Hematopoietic multipotent progenitor cell (in vitro differentiated cells): ENCODE data around the gene AGBL4. TPM values are rescaled to one million over a fixed set of nuclear protein-coding genes. Genes with fewer than 3 reads are reported as not detected.

Experiments used
- DNase-seq, 3 donors: peaks; one replicate each; pipeline ENCODE4 v3.0.0-alpha.2; 2011 to 2015; ENCODE audit warnings: low read depth in 2 of 3, low spot score in 2 of 3
- total RNA-seq: library from RNA; depleted of rRNA; stranded (reverse); fragments of >200 nt; gene quantifications from one replicate; pipeline ENCODE4 v1.2.3, GENCODE V29; 2012

The AGBL4 gene
- total RNA-seq, 1 donor, result 0.54 TPM

DNA sequence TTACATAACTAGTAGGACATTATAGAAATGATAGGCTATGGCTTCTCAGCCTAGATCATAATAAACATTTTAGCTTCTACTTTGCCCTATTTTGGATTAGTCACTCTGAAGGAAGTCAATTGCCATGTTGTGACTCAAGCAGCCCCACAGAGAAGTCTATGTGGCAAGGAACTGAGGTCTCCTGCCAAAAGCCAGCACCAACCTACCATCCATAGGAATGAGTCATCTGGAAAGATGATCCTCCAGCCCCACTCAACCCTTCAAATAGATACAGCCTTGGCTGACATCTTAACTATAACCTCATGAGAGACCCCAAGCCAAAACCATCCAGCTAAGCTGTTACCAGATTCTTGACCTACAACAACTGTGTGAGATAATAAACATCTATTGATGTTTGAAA lies 1170.7 kb downstream of the AGBL4 start:
- no peak for DNase-seq

GRCh38 chr1:48851638-48852037 lies 1172.1 kb downstream of the AGBL4 start:
- DNase-seq, result no peak

DNA sequence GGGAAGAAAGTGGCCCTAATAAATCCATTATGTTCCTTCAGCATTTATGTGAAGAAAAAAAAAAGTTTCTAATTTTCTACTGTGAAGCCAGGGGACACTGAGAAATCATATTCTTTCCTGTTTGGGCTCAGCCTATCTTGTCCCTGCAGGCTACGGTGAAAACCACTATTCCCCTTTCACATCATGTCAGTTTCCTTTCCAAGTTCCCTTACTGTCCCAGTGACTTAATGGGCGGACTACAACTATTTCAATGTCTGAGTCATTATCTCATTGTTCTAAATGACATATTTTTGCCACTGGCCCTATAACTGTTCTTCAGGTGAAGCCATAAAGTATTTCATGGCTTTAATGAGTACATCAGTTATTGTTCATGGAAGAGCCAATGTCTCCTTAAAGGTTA lies 1175.7 kb downstream of the AGBL4 start:
- DNase-seq, result no peak

GRCh38 chr1:48846441-48846840 lies 1177.3 kb downstream of the AGBL4 start:
- no peak for DNase-seq

- DNase-seq, result no peak
Observed at GRCh38 chr1:48844187-48844586, 1179.6 kb downstream of the AGBL4 start.

DNA sequence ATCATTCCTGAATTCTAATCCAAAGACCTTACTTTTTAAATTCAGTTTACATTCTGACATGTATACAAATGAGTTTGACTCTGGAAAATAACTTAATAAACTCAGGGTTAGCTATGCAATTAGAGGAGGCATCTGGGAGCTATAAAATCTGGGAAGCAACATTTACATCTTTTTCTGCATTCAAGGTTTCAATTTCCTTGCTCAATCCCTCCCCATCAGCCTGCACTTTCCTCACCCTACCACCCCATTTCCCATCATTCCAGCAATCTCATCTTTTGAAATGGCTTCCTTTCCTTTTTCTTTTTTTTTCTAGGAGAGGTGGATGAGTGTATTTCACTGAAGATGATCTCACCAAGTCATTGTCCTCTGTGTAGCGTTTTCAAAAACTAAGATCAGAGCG lies 1181.8 kb downstream of the AGBL4 start:
- DNase-seq, result no peak

GRCh38 chr1:48841461-48841860 lies 1182.3 kb downstream of the AGBL4 start:
- no peak for DNase-seq

- DNase-seq, result no peak
Observed at GRCh38 chr1:48831120-48831978, 1192.4 kb downstream of the AGBL4 start.

- no peak for DNase-seq
Observed at GRCh38 chr1:48830715-48831114, 1193.0 kb downstream of the AGBL4 start.

DNA sequence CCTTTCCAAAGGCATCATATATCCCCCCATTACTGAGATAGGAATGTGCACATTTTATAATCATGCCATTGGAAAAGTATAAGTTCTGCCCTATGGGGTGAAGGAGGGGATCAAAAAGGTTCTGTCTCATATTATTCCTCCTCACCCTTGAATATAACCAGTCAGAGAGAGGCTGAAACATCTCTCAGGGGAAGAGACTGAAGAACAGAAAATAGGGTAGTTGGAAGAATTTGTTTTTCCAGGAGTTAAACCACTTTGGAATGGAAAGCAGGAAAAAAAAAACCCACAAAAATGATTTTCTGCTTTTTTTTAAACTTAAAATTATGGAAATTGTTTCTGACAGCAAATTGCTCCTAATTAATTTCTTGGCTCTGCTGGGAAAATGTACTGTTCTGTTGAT lies 1194.3 kb downstream of the AGBL4 start:
- DNase-seq, result no peak

- no peak for DNase-seq
Observed at GRCh38 chr1:48823168-48823567, 1200.6 kb downstream of the AGBL4 start.

- DNase-seq, result no peak
Observed at GRCh38 chr1:48820491-48820890, 1203.3 kb downstream of the AGBL4 start.

DNA sequence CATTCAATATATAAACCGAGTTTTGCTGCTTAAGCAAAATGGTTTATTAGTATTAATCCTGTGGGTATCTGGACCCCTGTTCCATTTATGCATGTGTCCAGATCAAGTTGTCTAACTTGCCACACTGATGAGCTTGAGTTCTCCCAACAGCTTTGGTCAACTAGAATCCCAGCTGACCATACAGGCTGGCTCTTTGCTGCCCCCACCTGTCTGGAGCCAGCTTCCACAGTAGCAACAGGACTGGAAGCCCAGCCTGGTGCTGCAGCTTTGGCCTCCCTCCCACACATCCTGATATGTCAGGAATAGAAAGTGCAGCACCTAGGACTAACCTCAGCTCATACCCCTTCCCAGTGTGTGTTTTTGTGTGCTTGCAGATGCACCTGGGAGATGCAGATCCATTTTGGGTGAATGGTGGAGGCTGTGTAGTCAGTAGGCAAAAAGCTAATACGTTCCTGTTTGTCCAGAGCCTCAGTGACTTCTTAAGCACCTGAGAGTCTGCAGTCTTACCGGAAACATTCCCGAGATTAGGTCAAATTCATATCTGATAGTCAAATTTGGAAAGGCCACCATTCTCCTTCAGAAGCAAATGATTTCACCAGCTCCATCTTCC lies 1206.1 kb downstream of the AGBL4 start:
- DNase-seq, result peak in 2 of 3 donors; percentile 38 to 63

- DNase-seq, result no peak
Observed at GRCh38 chr1:48810740-48811139, 1213.0 kb downstream of the AGBL4 start.

- DNase-seq, result no peak
Observed at GRCh38 chr1:48808496-48808895, 1215.3 kb downstream of the AGBL4 start.

DNA sequence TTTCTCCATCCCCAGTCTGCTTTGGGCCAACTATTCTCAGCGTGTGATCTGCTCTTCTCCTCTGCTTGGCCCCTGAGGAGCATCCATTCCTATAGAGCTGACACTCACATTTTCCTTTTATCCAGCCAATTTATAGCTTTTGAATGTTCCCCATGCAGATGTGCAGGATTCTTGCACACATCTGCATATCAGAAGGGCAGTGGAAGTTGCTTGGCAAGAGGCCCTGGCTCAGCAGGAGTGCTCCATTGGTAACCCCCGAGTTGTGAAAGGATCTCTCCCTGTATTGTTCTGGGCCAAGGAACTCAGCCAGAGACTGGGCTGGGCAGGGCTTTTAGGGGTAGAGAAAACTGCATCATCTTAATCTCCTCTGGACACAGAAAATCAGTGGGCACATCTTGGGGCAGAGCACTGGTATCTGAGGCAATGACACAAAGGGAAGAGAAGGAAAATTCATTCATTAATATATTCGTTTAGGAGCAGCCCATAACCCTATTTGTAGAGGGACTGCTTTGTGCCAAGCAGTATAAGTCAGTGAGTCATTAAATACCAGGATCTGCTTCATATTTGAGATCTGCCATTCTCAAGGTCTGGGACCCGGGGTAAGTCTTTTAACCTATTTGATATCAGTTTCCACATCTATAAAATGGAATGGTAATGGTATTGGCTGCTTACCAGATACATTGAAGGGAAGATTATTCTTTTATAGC lies 1216.0 kb downstream of the AGBL4 start:
- DNase-seq, result no peak

DNA sequence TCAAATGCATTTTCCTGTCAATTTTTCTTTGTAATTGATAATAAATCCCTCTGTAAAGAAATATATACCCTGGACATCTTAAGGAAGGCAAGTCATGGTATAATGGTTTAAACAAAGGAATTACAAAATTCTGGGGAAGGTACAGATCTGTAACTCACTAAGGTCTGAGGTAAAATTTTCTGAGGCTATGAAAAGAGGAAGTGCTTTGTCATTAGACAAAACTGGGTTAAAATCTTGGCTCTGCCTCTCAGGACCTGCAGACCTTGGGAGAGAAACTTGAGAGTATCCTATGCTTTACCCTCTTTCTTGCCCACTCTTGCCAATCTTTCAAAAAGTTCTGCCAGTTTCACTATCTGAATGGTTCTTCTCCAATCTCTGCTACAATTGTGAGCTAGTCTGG lies 1220.3 kb downstream of the AGBL4 start:
- DNase-seq, result peak in 1 of 3 donors; percentile 44

DNA sequence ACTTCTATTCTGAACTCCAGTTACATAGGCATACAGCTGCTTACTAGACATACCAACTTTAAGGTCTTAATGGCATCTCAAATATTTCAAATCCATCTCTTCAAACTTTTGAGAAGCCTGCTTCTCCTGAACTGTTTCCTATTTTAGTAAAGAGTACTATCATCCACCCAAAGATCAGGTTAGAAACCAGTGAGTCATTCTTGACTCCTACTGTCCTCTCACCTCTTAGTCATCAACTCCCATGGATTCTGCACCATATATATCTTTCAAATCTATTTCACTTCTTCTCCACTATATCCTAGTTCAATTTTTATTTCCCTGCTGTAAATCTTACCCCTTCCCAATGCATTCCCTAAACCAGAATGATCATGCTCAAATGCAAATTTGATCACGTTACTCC lies 1228.9 kb downstream of the AGBL4 start:
- no peak for DNase-seq

DNA sequence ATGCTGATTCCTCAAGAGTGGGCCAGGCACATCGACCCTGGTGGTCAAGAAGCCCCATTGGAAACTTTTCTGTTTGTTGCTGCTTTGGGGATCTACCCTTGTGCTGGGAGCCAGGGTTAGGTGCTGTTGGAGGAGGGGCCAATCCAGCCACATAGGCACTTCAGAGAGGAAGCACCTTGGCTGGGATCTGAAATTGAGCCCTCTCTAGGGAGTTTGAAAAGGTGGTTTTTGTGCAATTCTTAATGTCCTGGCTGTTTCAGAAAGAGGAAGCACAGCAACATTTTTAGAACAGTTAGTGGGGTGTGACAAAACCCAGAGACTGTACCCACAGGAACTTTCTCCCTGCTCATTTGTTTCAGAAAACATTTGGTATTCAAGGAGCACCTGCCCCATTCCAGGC lies 1229.9 kb downstream of the AGBL4 start:
- peak in 2 of 3 donors; percentile 43 to 79 for DNase-seq

GRCh38 chr1:48792961-48793360 lies 1230.8 kb downstream of the AGBL4 start:
- no peak for DNase-seq

DNA sequence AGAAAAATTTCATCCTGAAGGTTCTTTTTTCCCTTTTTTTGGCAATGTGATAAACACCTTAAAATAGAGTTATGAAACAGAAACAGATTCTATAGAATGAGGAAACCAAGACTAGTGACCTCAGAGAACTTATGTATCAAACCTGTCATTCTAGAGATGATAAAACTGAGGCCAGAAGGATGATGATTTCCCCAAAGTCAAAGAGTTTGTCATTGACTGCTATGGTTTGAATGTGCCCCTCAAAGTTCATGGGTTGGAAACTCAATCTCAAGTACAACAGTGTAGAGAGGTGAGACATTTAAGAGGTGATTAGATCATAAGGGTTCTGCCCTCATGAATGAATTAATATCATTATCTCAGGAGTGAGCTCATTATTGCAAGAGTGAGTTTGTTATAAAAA lies 1233.4 kb downstream of the AGBL4 start:
- no peak for DNase-seq

DNA sequence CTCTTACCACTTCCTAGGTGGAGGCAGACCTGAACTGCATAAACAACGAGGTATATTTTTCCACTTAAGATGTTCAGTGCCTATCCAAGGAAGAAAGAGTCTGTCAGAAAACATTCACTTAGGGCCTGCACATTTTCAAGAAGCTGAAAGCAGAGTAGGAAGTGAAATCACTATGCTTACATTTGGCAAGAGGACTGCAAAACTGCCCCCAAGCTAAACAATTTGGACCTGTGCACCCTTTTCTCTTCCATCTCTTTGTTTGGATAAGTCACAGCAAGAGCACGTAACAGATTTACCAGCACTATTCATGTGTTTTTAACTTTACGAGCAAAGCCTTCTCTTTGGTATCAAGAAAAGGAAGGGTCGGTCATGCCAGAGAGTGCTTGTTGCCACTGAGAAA lies 1233.9 kb downstream of the AGBL4 start:
- no peak for DNase-seq
